BJ (cell line): ENCODE data around the gene ANKRD44. TPM values are rescaled to one million over a fixed set of nuclear protein-coding genes. Genes with fewer than 3 reads are reported as not detected.
"Not testable (repeated sequence)": the region's sequence is repeated elsewhere in the genome, so short reads cannot be mapped to it uniquely, and the experiment has no call there.

Experiments used
- CTCF ChIA-PET: fragments of 350-600 bp; formaldehyde crosslinking; extraction: SDS; loops from one replicate; lab custom pipeline; 2021; ENCODE audit warnings: antibody characterized with exemption, inconsistent platforms; lab: Yijun Ruan, JAX
- POLR2A ChIA-PET: fragments of 300-600 bp; sonication (Branson Sonifier 250); formaldehyde crosslinking; extraction: SDS; loops from one replicate; lab custom pipeline; 2021; ENCODE audit warnings: antibody characterized with exemption; lab: Charles Lee
- DNase-seq: peaks from one replicate; pipeline ENCODE4 v3.0.0-alpha.2; 2011; ENCODE audit warnings: low read depth
- H3K27me3 ChIP-seq: 2 replicates; pipeline ENCODE4 v1.6.0; 2011; ENCODE audit warnings: low read length; ENCODE audit not compliant: control insufficient read depth, insufficient read depth
- H3K36me3 ChIP-seq: 2 replicates; pipeline ENCODE4 v1.5.1; 2011; ENCODE audit warnings: low read length; ENCODE audit not compliant: control insufficient read depth, insufficient read depth
- H3K4me3 ChIP-seq: 2 replicates; pipeline ENCODE4 v1.5.1; 2011; ENCODE audit warnings: low read depth, mild to moderate bottlenecking, control low read depth, low read length
- polyA plus RNA-seq: library from polyadenylated mRNA; depleted of rRNA; stranded (reverse); fragments of >200 nt; gene quantifications from 2 replicates; pipeline ENCODE4 v1.2.3, GENCODE V29; 2011
- TF ChIP-seq, protein P1 (sequence below): IDR thresholded peaks from 2 replicates; pipeline ENCODE4 v1.5.1; 2011; ENCODE audit warnings: low read depth, mild to moderate bottlenecking, control low read depth, inconsistent platforms, low read length, moderate library complexity; ENCODE audit not compliant: insufficient read depth

ANKRD44 gene
- polyA plus RNA-seq, 1 experiment = 12.4 TPM

DNA sequence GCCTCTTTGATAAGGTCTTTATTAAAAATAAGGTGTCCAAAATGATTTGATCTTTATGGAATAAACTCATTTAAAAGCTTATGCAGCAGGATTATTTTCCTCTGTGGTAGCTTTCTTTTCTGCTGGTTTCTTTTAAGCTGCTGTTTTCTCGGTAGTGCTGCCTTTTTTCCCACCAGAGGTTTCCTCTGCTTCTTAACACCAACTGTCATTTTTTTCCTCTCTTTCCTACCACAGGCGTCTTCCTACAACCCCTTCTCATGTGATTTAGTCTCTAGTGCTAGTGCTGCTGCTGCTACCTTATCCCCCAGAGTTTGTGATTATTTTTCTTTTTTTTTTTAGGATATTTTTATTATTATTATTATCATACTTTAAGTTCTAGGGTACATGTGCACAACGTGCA, 281.9 kb downstream of the ANKRD44 start:
- ChIA-PET POLR2A (no interaction called here), CTCF (interaction anchor here (0.9 to 1.9 kb wide), 4 partner anchors 9 to 281 kb away, joined by 3 to 6 read pairs (median 4); partner anchors contain the start of gene ANKRD44)
- no peak for DNase-seq
- Histone ChIP-seq H3K27me3 (no peaks in the 10 kb centered on the region), H3K4me3 (no peak overlapping the region), H3K36me3 (no peaks in the 10 kb centered on the region)
- TF ChIP-seq, protein P1, sequence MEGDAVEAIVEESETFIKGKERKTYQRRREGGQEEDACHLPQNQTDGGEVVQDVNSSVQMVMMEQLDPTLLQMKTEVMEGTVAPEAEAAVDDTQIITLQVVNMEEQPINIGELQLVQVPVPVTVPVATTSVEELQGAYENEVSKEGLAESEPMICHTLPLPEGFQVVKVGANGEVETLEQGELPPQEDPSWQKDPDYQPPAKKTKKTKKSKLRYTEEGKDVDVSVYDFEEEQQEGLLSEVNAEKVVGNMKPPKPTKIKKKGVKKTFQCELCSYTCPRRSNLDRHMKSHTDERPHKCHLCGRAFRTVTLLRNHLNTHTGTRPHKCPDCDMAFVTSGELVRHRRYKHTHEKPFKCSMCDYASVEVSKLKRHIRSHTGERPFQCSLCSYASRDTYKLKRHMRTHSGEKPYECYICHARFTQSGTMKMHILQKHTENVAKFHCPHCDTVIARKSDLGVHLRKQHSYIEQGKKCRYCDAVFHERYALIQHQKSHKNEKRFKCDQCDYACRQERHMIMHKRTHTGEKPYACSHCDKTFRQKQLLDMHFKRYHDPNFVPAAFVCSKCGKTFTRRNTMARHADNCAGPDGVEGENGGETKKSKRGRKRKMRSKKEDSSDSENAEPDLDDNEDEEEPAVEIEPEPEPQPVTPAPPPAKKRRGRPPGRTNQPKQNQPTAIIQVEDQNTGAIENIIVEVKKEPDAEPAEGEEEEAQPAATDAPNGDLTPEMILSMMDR = no peak

DNA sequence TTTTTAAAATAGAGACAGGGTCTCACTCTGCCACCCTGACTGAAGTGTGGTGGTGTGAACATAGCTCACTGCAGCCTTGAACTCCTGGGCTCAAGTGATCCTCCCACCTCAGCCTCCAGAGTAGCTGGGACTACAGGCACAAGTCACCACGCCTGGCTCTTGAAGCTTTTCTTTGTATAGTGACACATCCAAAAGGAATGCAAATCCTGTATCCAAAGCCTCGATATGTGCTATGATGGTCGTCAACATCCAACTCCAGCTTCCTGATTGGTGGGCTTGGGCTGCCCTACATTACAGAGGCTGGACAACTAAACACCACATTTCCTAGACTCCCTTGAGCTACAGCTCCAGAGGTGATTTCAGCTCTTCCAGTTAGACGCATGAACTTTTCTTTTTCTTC, 282.4 kb downstream of the ANKRD44 start:
- no peak overlapping the region for H3K4me3 ChIP-seq
- no peaks in the 10 kb centered on the region for H3K27me3 ChIP-seq
- POLR2A ChIA-PET = no interaction called here
- no peaks in the 10 kb centered on the region for H3K36me3 ChIP-seq
- CTCF ChIA-PET = interaction anchor here (0.9 to 1.9 kb wide), 5 partner anchors 9 to 282 kb away, joined by 3 to 6 read pairs (median 4); partner anchors contain the start of gene ANKRD44
- no peak for DNase-seq
- TF ChIP-seq, protein P1 = no peak

DNA sequence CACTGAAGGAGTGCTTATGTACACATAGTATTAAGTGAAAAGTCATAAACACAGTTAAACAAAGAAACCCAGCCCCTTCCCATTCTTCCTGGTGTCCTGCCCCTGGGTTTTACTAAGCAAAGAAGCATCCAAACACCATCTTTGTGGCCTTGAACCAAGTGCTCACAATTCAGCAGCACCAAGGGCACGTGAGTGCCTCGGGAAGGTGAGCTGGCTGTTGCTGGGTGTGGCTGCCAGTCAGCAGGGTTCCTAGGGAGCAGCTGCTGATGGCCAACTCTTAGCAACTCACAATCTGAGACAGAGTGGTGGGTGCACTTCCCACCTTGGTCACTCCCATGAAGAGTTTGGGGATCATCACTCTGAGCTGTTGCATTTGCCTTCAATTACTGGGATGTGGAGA, 286.4 kb downstream of the ANKRD44 start:
- POLR2A ChIA-PET = no interaction called here
- TF ChIP-seq, protein P1 = no peak
- no peak overlapping the region for H3K4me3 ChIP-seq
- CTCF ChIA-PET = no interaction called here
- H3K36me3 ChIP-seq = no peaks in the 10 kb centered on the region
- no peak for DNase-seq
- H3K27me3 ChIP-seq = no peaks in the 10 kb centered on the region

DNA sequence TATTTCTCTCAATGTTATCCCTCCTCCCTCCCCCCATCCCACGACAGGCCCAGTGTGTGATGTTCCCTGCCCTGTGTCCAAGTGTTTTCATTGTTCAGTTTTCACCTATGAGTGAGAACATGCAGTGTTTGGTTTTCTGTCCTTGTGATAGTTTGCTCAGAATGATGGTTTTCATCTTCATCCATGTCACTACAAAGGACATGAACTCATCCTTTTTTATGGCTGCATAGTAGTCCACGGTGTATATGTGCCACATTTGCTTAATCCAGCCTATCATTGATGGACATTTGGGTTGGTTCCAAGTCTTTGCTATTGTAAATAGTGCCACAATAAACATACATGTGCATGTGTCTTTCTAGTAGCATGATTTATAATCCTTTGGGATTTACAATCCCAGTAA, 289.7 kb downstream of the ANKRD44 start:
- H3K4me3 ChIP-seq, H3K27me3 ChIP-seq, POLR2A ChIA-PET, H3K36me3 ChIP-seq, DNase-seq: not testable (repeated sequence)
- CTCF ChIA-PET = interaction anchor here (1.7 kb wide), 1 partner anchor 9 kb away, joined by 10 read pairs; no protein-coding TSS in a partner anchor

DNA sequence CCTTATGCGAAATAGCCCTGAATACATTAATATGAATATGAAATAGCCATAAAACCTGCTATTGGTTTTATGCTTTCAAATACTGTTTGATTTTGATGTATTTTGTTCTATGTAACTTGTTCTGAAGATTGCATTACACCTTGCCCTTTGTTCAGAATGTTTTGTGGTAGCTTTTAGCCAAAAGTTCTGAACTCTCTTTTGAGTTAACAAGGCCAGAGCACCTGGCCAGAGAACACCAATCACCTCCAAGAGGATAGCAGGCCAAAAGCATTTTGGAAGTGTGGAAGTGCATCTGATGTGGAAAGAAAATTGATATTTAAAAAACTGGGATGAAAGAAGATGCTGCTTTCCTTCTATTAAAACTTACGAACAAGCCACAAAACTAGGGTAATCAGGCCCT, 297.5 kb downstream of the ANKRD44 start:
- TF ChIP-seq, protein P1 = no peak
- Histone ChIP-seq H3K36me3 (no peaks in the 10 kb centered on the region), H3K27me3 (no peaks in the 10 kb centered on the region), H3K4me3 (no peak overlapping the region)
- ChIA-PET CTCF (interaction anchor here (1.1 kb wide), 1 partner anchor 178 kb away, joined by 3 read pairs; no protein-coding TSS in a partner anchor), POLR2A (no interaction called here)
- DNase-seq = no peak
